Keratinocyte (primary cell): ENCODE measurements around the gene PITX1.

Experiments
- EZH2 ChIP-seq: IDR thresholded peaks from one replicate; pipeline ENCODE4 v1.6.1; 2012; ENCODE audit warnings: inconsistent platforms, mild to moderate bottlenecking, low read length, moderate library complexity
- TF ChIP-seq, protein P1 (sequence below), 3 experiments: IDR thresholded peaks in 1 of 3; conservative IDR thresholded peaks in 1 of 3; optimal IDR thresholded peaks in 1 of 3; 2 replicates in 2 of 3; 3 replicates in 1 of 3; pipeline versions ENCODE3 to v1.5.1; 2011; ENCODE audit warnings: low read length in 3 of 3, mild to moderate bottlenecking in 3 of 3, moderate library complexity in 2 of 3, control low read depth in 1 of 3, inconsistent platforms in 1 of 3; ENCODE audit not compliant: insufficient read depth in 2 of 3; ENCODE audit errors: extremely low read depth in 1 of 3

DNA sequence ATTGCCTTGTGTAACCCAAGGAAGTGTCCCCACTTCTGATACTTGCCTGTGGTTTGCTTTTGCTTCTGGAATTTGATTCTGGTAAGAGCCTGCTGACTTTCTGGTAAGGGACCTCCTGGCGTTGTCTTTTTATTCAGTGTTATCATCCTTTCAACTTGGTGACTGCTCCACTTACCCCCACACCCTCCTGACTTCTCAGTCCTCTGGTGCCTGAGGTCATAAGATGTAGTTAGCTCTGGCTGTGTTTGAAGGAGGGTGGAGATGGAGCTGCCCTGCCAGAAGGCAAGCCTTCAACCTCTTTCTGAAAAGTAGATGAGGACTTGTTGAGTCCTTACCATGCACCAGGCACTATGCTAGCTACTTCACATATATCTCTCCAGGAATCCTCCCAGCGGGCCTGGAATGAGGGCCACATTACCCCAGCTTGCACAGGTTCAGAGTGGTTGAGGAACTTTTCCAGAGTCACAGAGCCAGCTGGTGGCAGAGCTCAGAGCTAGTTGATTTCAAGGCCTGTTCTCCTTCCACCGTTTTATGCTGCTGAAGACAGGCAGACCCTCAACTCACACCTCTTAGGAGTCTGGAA, 45.2 kb upstream of the PITX1 start:
- TF ChIP-seq EZH2 = no peak
- TF ChIP-seq, protein P1, sequence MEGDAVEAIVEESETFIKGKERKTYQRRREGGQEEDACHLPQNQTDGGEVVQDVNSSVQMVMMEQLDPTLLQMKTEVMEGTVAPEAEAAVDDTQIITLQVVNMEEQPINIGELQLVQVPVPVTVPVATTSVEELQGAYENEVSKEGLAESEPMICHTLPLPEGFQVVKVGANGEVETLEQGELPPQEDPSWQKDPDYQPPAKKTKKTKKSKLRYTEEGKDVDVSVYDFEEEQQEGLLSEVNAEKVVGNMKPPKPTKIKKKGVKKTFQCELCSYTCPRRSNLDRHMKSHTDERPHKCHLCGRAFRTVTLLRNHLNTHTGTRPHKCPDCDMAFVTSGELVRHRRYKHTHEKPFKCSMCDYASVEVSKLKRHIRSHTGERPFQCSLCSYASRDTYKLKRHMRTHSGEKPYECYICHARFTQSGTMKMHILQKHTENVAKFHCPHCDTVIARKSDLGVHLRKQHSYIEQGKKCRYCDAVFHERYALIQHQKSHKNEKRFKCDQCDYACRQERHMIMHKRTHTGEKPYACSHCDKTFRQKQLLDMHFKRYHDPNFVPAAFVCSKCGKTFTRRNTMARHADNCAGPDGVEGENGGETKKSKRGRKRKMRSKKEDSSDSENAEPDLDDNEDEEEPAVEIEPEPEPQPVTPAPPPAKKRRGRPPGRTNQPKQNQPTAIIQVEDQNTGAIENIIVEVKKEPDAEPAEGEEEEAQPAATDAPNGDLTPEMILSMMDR (optimal IDR thresholded peaks at IDR 0.05 in 1 of 3, IDR thresholded peaks at IDR 0.05 in 1 of 3, conservative IDR thresholded peaks at IDR 0.05 in 1 of 3; ENCODE audit: extremely low read depth in 1 of 3, insufficient read depth in 2 of 3, low read length in 3 of 3) = no peak
